Endothelial cell of umbilical vein (primary cell): Measurements from ENCODE around the gene TOMM5. TPM values are rescaled to one million over a fixed set of nuclear protein-coding genes. Genes with fewer than 3 reads are reported as not detected.

Experiments
- BruUV-seq: library from RNA; stranded (reverse); fragments of 400-500 nt; replicated peaks from 2 replicates; lab custom pipeline; 2021; lab: Mats Ljungman, UMichigan
- CTCF ChIA-PET: fragments of 300-600, 350-600 bp; sonication (Branson Sonifier 250); formaldehyde crosslinking; loops from one replicate; lab custom pipeline; 2021; ENCODE audit warnings: antibody characterized with exemption, inconsistent platforms; lab: Charles Lee
- POLR2A ChIA-PET: fragments of 300-600, 350-600 bp; sonication (Branson Sonifier 250); formaldehyde crosslinking; loops from one replicate; lab custom pipeline; 2021; ENCODE audit warnings: antibody characterized with exemption, inconsistent platforms; lab: Charles Lee
- DNase-seq: peaks from one replicate; pipeline ENCODE4 v3.0.0-alpha.2; 2011; ENCODE audit warnings: low read depth, low spot score
- FAIRE-seq: peaks from 2 replicates; lab custom pipeline; 2011; peaks lifted over from hg19 to GRCh38; lab: Jason Lieb, UNC
- H2AFZ ChIP-seq: 2 replicates; pipeline ENCODE4 v1.6.0; 2012; ENCODE audit warnings: low read depth, low read length, control low read depth, inconsistent platforms
- H3K27ac ChIP-seq: 2 replicates; pipeline ENCODE4 v1.5.1; 2011; ENCODE audit warnings: low read depth, mild to moderate bottlenecking, control low read depth, low read length, moderate library complexity; ENCODE audit not compliant: insufficient read depth
- H3K27me3 ChIP-seq, 2 experiments: 2 replicates each; pipeline versions ENCODE4 v1.6.0 to v1.6.1; 2011; ENCODE audit warnings: low read length in 2 of 2, mixed read lengths in 1 of 2; ENCODE audit not compliant: control insufficient read depth in 2 of 2, insufficient read depth in 2 of 2
- H3K36me3 ChIP-seq, 2 experiments: 2 replicates in 1 of 2; 3 replicates in 1 of 2; pipeline ENCODE4 v1.5.1; 2011; ENCODE audit warnings: low read length in 2 of 2, mild to moderate bottlenecking in 1 of 2, moderate library complexity in 1 of 2; ENCODE audit not compliant: control insufficient read depth in 2 of 2, insufficient read depth in 2 of 2; ENCODE audit errors: extremely low read depth in 1 of 2
- H3K4me1 ChIP-seq: 3 replicates; pipeline ENCODE4 v1.5.1; 2011; ENCODE audit warnings: mild to moderate bottlenecking, low read length; ENCODE audit not compliant: control insufficient read depth, insufficient read depth; ENCODE audit errors: extremely low read depth
- H3K4me2 ChIP-seq: 2 replicates; pipeline ENCODE4 v1.6.1; 2011; ENCODE audit warnings: low read length, control low read depth, mixed read lengths; ENCODE audit not compliant: insufficient read depth
- H3K4me3 ChIP-seq, 3 experiments: fragments of 200-600 bp in 1 of 3; sonication (generic), shearing (Covaris generic) in 1 of 3; replicated peaks in 1 of 3; 2 replicates each; pipeline ENCODE4 v1.5.1; 2011 to 2016; ENCODE audit warnings: control low read depth in 3 of 3, low read length in 3 of 3, mild to moderate bottlenecking in 2 of 3, inconsistent platforms in 1 of 3, low read depth in 1 of 3, moderate library complexity in 1 of 3; ENCODE audit not compliant: insufficient read depth in 1 of 3
- H3K79me2 ChIP-seq: 2 replicates; pipeline ENCODE4 v1.6.0; 2012; ENCODE audit warnings: low read length, inconsistent platforms; ENCODE audit not compliant: control insufficient read depth, insufficient read depth
- H3K9ac ChIP-seq: replicated peaks from 2 replicates; pipeline ENCODE3; 2011; ENCODE audit warnings: low read length, control low read depth; ENCODE audit not compliant: insufficient read depth; ENCODE audit errors: extremely low read depth
- H3K9me1 ChIP-seq: replicated peaks from 3 replicates; pipeline ENCODE4 v1.6.0; 2011; ENCODE audit warnings: mild to moderate bottlenecking, low read length; ENCODE audit not compliant: control insufficient read depth, insufficient read depth; ENCODE audit errors: extremely low read depth
- H3K9me3 ChIP-seq: replicated peaks from 2 replicates; pipeline ENCODE4 v1.5.1; 2012; ENCODE audit warnings: low read length, inconsistent platforms; ENCODE audit not compliant: control insufficient read depth, insufficient read depth
- H4K20me1 ChIP-seq: replicated peaks from 2 replicates; pipeline ENCODE3; 2011; ENCODE audit warnings: mild to moderate bottlenecking, low read length; ENCODE audit not compliant: control insufficient read depth, insufficient read depth; ENCODE audit errors: extremely low read depth
- EZH2 ChIP-seq: IDR thresholded peaks from 2 replicates; pipeline ENCODE4 v1.6.1; 2012; ENCODE audit warnings: borderline replicate concordance, low read depth, mild to moderate bottlenecking, moderate library complexity, low read length, inconsistent platforms; ENCODE audit not compliant: severe bottlenecking
- FOS ChIP-seq: IDR thresholded peaks from 2 replicates; pipeline ENCODE4 v1.6.1; 2011; ENCODE audit warnings: mild to moderate bottlenecking, low read length, moderate library complexity, borderline replicate concordance; ENCODE audit not compliant: insufficient read depth
- GATA2 ChIP-seq: IDR thresholded peaks from 2 replicates; pipeline ENCODE4 v1.7.0; 2011; ENCODE audit warnings: low read depth, mild to moderate bottlenecking, moderate library complexity, mixed read lengths, low read length; ENCODE audit not compliant: insufficient read length, insufficient read depth
- JUN ChIP-seq: IDR thresholded peaks from 2 replicates; pipeline ENCODE4 v1.6.1; 2011; ENCODE audit warnings: borderline replicate concordance, low read depth; ENCODE audit not compliant: insufficient read length, insufficient read depth
- MYC ChIP-seq: IDR thresholded peaks from one replicate; pipeline ENCODE4 v1.6.1; 2011; ENCODE audit warnings: mild to moderate bottlenecking, low read depth, low read length
- POLR2AphosphoS5 ChIP-seq: IDR thresholded peaks from 2 replicates; pipeline ENCODE4 v1.6.1; 2012; ENCODE audit warnings: low read depth, mild to moderate bottlenecking, control low read depth, low read length, moderate library complexity; ENCODE audit not compliant: insufficient read depth
- dilution Hi-C: fragments of 300-500 bp; cut with MboI; formaldehyde crosslinking; loops from one replicate; pipeline ENCODE4 v1.15.0; 2019; ENCODE audit warnings: low sequenced_read_pairs; ENCODE audit not compliant: extremely low pct_ligation_motif_present
- intact Hi-C: fragments of 100-400 bp; cut with micrococcal nuclease; formaldehyde crosslinking; loops from one replicate; pipeline ENCODE4 v1.10.0; 2022
- polyA plus RNA-seq, 4 experiments: library from polyadenylated mRNA; depleted of rRNA in 3 of 4; stranded (reverse) in 3 of 4; unstranded in 1 of 4; fragments of >200 nt; gene quantifications; 2 replicates each; pipeline versions ENCODE4 v1.2.1 to v1.2.3, GENCODE V29; 2011 to 2012; ENCODE audit warnings: missing spikeins in 1 of 4
- total RNA-seq: library from RNA; stranded (reverse); gene quantifications from 2 replicates; pipeline ENCODE4 v1.2.3, GENCODE V29; 2021
- TF ChIP-seq, protein P1 (sequence below): IDR thresholded peaks from 2 replicates; pipeline ENCODE4 v1.6.1; 2011; ENCODE audit not compliant: insufficient read depth, insufficient read length

TOMM5 gene
- total and polyA plus RNA-seq, 2 donors (not counting 3 experiments of a cell fraction or from before 2014, with no cell fraction given) = 122 to 147 TPM

GRCh38 chr9:37551888-37552287 lies 40.5 kb downstream of the TOMM5 start:
- dilution Hi-C loops = no loop called here
- no peak for FAIRE-seq

DNA sequence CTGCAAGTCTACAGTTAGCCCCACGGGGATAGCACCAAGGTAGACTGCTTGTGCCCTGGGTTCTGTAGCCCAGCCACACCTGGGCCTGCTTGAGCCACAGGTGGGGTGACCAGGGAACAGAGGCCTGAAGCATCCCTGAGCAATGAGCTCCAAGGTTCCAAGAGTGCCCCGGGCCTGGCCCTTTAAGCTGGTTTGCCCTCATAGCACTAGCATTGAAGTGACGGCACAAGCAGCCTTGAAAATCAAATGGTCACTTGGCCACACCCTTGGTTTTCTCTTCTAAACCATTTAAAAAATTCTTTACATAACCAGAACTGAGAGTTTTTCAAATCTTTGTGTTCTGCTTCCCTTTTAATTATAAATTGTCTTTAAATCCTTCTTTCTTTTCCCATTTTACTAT lies 40.9 kb downstream of the TOMM5 start:
- Histone ChIP-seq H3K9me1 (no peaks in the 10 kb centered on the region), H3K36me3 (no peaks in the 10 kb centered on the region), H3K9ac (no peak overlapping the region), H3K79me2 (no peaks in the 10 kb centered on the region), H3K9me3 (no peaks in the 10 kb centered on the region), H3K4me1 (no peaks in the 10 kb centered on the region), H3K4me3 (no peak overlapping the region), H2AFZ (no peak overlapping the region), H3K4me2 (no peak overlapping the region), H3K27me3 (no peaks in the 10 kb centered on the region), H3K27ac (no peak overlapping the region), H4K20me1 (no peaks in the 10 kb centered on the region)
- no peak for TF ChIP-seq FOS
- no peak for TF ChIP-seq EZH2
- TF ChIP-seq POLR2AphosphoS5 = no peak
- TF ChIP-seq GATA2 = no peak
- no TSS peak for BruUV-seq
- dilution Hi-C loops (no loop called here), intact Hi-C loops (no loop called here)
- DNase-seq (no peak), FAIRE-seq (no peak)
- POLR2A ChIA-PET = no interaction called here
- CTCF ChIA-PET = interaction anchor here (0.5 kb wide), 1 partner anchor 70 kb away, joined by 3 read pairs; no protein-coding TSS in a partner anchor

More at GRCh38 chr9:37551888-37552287, 40.5 kb downstream of the TOMM5 start:
- TF ChIP-seq MYC (no peak), POLR2AphosphoS5 (no peak), JUN (no peak)
- TF ChIP-seq, protein P1, sequence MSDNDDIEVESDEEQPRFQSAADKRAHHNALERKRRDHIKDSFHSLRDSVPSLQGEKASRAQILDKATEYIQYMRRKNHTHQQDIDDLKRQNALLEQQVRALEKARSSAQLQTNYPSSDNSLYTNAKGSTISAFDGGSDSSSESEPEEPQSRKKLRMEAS = no peak
- Histone ChIP-seq H3K9ac (no peak overlapping the region), H3K4me3 (no peak overlapping the region), H3K9me1 (no peaks in the 10 kb centered on the region), H4K20me1 (no peaks in the 10 kb centered on the region), H3K79me2 (no peaks in the 10 kb centered on the region), H3K36me3 (no peaks in the 10 kb centered on the region), H3K9me3 (no peaks in the 10 kb centered on the region), H3K4me2 (no peak overlapping the region), H2AFZ (no peak overlapping the region), H3K27me3 (no peaks in the 10 kb centered on the region), H3K27ac (no peak overlapping the region), H3K4me1 (no peaks in the 10 kb centered on the region)
- DNase-seq = no peak
- intact Hi-C loops = no loop called here
- BruUV-seq = no TSS peak
- ChIA-PET POLR2A (no interaction called here), CTCF (interaction anchor here (0.5 kb wide), 1 partner anchor 70 kb away, joined by 3 read pairs; no protein-coding TSS in a partner anchor)
